Measurements from ENCODE around the gene TUBB6. TPM values are rescaled to one million over a fixed set of nuclear protein-coding genes. Genes with fewer than 3 reads are reported as not detected.

Gene TUBB6
- total RNA-seq, 3 donors from 2014 or later (not counting 1 experiment from before 2014, with no cell fraction given), result 0.97 to 3.2 (median 2.8) TPM

- no peak overlapping the region for H3K4me3 ChIP-seq (ENCODE audit: low read length)
- WGBS (ENCODE audit: insufficient coverage), result 93% methylated on average over 13 of the region's 14 CpGs
- H3K36me3 ChIP-seq (ENCODE audit: control insufficient read depth, insufficient read depth, low read length), result no peaks in the 10 kb centered on the region
- peaks cover 9% of the 10 kb centered on the region for H3K4me1 ChIP-seq (ENCODE audit: control insufficient read depth, insufficient read depth, low read length)
- no peak for DNase-seq
- H3K27ac Mint-ChIP-seq, result no peak overlapping the region
- H3K4me1 Mint-ChIP-seq, result peaks cover 6 to 10% of the 10 kb centered on the region in 2 donors
- H3K27me3 Mint-ChIP-seq (ENCODE audit: low read depth in 2 of 2), result peaks cover 28 to 41% of the 10 kb centered on the region in 2 donors
- no peaks in the 10 kb centered on the region for H3K36me3 Mint-ChIP-seq
- no peaks in the 10 kb centered on the region for H3K9me3 Mint-ChIP-seq
- intact Hi-C loops (cut with micrococcal nuclease), result no loop called here
- peaks cover 7% of the 10 kb centered on the region for H3K27me3 ChIP-seq (ENCODE audit: control insufficient read depth, insufficient read depth, low read length)
- no peak overlapping the region for H3K4me3 Mint-ChIP-seq
- H3K27ac ChIP-seq (ENCODE audit: low read length), result no peak overlapping the region
- H3K9me3 ChIP-seq (ENCODE audit: control insufficient read depth, insufficient read depth, low read length), result no peaks in the 10 kb centered on the region
- no peak for TF ChIP-seq CTCF (IDR thresholded peaks at IDR 0.05)
- no peak for ATAC-seq
Observed at GRCh38 chr18:12302391-12303147, 5.5 kb upstream of the TUBB6 start.

GRCh38 chr18:12304351-12305210 is 3.5 kb upstream of the TUBB6 start:
- Histone ChIP-seq H3K27ac (ENCODE audit: low read length) (no peak overlapping the region), H3K27me3 (ENCODE audit: control insufficient read depth, insufficient read depth, low read length) (peaks cover 15% of the 10 kb centered on the region), H3K4me3 (ENCODE audit: low read length) (no peak overlapping the region), H3K36me3 (ENCODE audit: control insufficient read depth, insufficient read depth, low read length) (no peaks in the 10 kb centered on the region), H3K4me1 (ENCODE audit: control insufficient read depth, insufficient read depth, low read length) (peaks cover 13% of the 10 kb centered on the region), H3K9me3 (ENCODE audit: control insufficient read depth, insufficient read depth, low read length) (no peaks in the 10 kb centered on the region)
- TF ChIP-seq CTCF (IDR thresholded peaks at IDR 0.05), result no peak
- Mint-ChIP-seq H3K9me3 (no peaks in the 10 kb centered on the region), H3K4me1 (peaks cover 6 to 10% of the 10 kb centered on the region in 2 donors), H3K36me3 (no peaks in the 10 kb centered on the region), H3K4me3 (no peak overlapping the region), H3K27ac (no peak overlapping the region), H3K27me3 (ENCODE audit: low read depth in 2 of 2) (peaks cover 34 to 42% of the 10 kb centered on the region in 2 donors)
- intact Hi-C loops (cut with micrococcal nuclease), result no loop called here
- no peak for DNase-seq
- no peak for ATAC-seq
- WGBS (ENCODE audit: insufficient coverage), result 83% methylated on average over 19 of the region's 19 CpGs

- Mint-ChIP-seq H3K27ac (no peak overlapping the region), H3K9me3 (no peaks in the 10 kb centered on the region), H3K4me3 (no peak overlapping the region), H3K27me3 (ENCODE audit: low read depth in 2 of 2) (peaks cover 38 to 41% of the 10 kb centered on the region in 2 donors), H3K4me1 (peaks cover 6 to 10% of the 10 kb centered on the region in 2 donors), H3K36me3 (no peaks in the 10 kb centered on the region)
- WGBS (ENCODE audit: insufficient coverage), result 92% methylated on average over 9 of the region's 12 CpGs
- no peak for TF ChIP-seq CTCF (IDR thresholded peaks at IDR 0.05)
- no peak for ATAC-seq
- Histone ChIP-seq H3K36me3 (ENCODE audit: control insufficient read depth, insufficient read depth, low read length) (no peaks in the 10 kb centered on the region), H3K4me1 (ENCODE audit: control insufficient read depth, insufficient read depth, low read length) (peaks cover 13% of the 10 kb centered on the region), H3K9me3 (ENCODE audit: control insufficient read depth, insufficient read depth, low read length) (no peaks in the 10 kb centered on the region), H3K27ac (ENCODE audit: low read length) (no peak overlapping the region), H3K27me3 (ENCODE audit: control insufficient read depth, insufficient read depth, low read length) (peaks cover 17% of the 10 kb centered on the region), H3K4me3 (ENCODE audit: low read length) (no peak overlapping the region)
- intact Hi-C loops (cut with micrococcal nuclease), result no loop called here
- no peak for DNase-seq
Observed at GRCh38 chr18:12305211-12305610, 2.8 kb upstream of the TUBB6 start.

Measured in natural killer cell (primary cell).